GM19025 (cell line): ENCODE results near the gene SCYGR3.
"Not testable (repeated sequence)": the region's sequence is repeated elsewhere in the genome, so short reads cannot be mapped to it uniquely, and the experiment has no call there.

ENCODE experiments used
- ATAC-seq: cut with Tn5 transposase; IDR thresholded peaks from one replicate; pipeline ENCODE4 v1.9.1; 2021; ENCODE audit warnings: mild to moderate bottlenecking, low read depth, moderate library complexity; ENCODE audit not compliant: unreplicated experiment

SCYGR3 gene

DNA sequence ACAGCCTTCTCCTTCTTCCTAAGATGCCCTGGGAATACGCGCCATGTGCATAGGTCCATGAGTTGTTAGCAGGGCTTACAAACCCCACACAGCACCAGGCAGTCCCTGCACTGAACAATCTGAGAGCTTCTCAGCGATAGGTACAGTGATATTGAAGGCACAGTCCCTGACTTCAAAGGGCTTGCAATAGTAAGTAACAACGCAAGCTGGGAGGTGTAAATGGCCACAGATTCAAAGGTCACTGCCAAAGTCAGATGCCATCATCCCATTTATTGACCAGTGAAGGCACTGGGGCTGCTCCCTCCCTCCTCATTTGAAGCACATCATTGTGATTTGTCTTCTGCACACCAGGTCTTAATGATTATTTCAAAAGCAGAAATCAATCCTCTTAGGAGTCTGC lies 541 bp upstream of the SCYGR3 start:
- ATAC-seq, result no peak

DNA sequence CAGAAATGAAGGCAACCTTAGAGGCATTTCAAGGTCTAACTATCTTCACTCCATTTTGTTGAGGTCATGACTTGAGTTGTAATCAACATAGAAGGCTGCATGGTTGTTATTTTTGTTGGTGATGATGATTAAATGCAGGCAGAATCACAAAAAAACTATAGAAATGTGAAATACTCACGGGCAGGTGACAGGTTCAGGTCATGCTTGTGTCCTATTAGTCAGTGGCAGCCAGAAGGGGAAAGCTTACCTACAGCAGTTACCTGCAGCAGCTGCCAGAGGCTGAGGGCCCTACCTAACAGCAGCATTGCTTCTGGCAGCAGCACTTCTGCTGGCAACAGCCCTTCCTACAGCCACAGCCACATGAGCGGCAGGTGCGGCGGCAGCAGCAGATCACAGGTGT lies 394 bp downstream of the SCYGR3 start:
- no peak for ATAC-seq

DNA sequence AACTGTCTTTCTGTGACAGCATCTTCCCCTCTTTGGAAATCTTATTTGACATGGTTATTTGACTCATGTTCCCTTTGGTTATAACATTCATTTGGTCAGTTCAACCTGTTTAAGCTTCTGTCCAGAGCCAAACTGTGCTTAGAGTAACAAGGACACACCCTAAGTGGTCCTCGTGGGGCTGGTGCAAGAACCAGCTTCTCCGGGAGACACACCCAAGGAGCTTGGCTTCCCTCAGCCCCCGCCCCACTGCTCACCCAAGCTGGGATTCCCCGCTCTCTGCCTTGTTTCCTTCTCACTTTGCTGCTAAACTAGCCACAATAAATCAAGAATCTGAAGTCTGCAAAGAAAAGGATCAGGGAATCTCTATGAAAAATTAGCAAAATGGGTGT lies 1.4 kb downstream of the SCYGR3 start:
- no peak for ATAC-seq

DNA sequence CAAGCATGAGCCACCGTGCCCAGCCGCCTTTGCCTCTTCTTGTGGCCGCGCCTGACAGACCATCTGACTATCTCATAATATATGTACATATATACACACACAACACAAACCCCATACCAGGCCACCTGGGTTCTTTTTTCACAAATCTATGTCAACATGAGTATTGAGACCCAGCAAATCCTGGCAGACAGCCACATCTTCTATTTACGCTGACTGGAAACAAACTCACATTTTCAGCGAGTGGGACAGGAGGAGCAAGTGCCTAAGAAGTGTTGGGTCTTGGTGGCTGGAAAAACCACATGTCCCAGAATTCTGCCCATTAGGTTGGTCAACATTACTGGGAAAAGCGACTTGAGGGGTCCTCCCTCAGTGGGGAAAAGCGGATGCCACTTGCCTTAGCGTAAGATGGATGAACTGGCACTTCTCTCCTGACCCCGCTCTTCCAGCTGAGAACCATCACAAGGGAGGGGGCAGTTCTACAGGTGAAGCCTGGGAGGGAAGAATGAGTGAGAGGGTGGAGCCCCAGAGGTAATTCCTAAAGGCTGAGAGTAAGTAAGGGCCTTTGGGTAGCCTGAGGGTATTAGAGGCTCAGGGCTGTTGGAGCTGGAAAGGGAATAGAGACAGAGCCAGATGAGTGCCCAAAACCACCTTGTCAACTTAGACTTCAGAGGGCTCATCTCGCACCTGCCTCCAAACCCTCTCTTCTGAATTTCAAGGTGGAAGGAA lies 1.9 kb downstream of the SCYGR3 start:
- no peak for ATAC-seq

GRCh38 chr2:227610123-227610522 lies 4.5 kb downstream of the SCYGR3 start:
- no peak for ATAC-seq

- ATAC-seq, result no peak
Observed at GRCh38 chr2:227608561-227609338, 5.9 kb downstream of the SCYGR3 start.

GRCh38 chr2:227607941-227608340 lies 6.7 kb downstream of the SCYGR3 start:
- ATAC-seq, result no peak

DNA sequence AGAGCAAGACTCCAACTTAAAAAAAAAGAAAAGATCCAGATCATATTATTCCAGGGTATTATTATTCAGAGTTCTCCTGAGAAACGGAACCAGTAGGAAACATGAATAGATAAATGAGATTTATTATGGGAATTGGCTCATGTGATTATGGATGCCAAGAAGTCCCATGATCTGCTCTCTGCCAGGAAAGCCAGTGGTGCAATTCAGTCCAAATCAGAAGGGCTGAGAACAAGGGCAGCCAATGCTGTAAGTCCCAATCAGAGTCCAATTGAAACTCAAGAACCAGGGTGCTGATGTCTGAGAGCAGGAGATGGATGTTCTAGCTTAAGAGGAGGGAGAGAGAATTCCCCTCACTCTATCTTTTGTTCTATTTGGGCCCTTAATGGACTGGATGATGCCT lies 8.2 kb downstream of the SCYGR3 start:
- no peak for ATAC-seq

DNA sequence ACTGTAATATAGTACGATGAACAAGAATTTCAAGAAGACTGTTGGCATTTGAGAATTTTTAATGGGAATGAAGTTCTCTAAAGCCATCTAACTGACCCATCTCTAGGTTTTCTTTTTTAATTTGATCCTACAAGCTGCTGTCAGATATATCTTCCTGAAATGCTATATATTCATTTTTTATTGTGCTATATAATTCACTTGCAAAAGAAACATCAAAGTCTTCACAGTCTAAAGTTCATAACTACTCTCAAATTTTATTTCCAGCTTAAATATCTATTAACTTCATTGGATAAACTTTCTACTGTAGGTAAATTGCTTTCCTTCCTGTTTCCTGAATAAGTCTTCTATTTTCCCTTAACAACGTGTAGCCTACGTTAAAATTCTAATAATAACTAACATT lies 12.3 kb downstream of the SCYGR3 start:
- ATAC-seq, result no peak

DNA sequence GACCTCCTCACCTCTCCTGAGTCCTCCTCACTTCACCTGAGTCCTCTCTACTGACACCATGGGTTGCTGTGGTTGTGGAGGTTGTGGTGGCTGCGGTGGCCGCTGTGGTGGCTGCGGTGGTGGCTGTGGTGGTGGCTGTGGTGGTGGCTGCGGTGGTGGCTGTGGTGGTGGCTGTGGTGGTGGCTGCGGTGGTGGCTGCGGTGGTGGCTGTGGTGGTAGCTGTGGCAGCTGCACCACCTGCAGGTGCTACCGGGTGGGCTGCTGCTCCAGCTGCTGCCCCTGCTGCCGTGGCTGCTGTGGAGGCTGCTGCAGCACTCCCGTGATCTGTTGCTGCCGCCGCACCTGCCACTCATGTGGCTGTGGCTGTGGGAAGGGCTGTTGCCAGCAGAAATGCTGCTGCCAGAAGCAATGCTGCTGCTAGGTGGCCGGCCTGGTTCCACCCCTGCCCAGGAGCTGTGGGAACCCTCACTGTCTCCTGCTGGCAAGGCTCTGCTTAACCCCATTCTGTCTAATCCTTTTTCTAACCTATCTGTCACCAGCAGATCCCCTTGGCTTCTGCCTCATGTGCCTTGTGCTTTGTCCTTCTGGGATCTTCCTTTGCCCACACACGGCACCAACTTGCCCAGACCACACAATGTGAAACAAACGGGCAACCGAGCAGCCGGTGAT lies 15.7 kb downstream of the SCYGR3 start, which contains the start of gene SCYGR2:
Gene SCYGR2 (plus strand): TSS at position 59 of the 669 bp plus-strand sequence. CDS start 0 bp downstream, at position 59.
- ATAC-seq, result not testable (repeated sequence)

DNA sequence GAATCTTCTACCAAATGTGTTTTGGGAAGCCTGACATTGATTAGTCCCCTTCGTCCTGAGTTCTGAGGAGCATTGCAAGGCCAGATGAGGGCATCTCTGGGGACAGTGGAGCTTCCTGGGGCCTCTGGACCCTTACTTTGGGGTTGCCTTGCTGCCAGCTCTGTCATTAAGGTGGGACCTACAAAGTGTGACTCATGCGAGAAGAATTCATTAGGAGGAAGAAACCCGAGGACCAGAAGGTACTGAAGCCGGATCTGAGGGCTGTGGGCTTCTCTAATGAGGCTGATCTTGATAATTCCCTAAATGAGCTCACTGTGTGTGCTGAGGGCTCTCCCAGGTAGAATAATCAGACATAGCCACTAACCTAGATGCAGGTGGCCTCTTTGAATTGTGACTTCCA lies 16.6 kb downstream of the SCYGR3 start:
- ATAC-seq, result no peak

GRCh38 chr2:227597036-227597435 lies 17.6 kb downstream of the SCYGR3 start:
- no peak for ATAC-seq

- ATAC-seq, result no peak
Observed at GRCh38 chr2:227595797-227596196, 18.8 kb downstream of the SCYGR3 start.

DNA sequence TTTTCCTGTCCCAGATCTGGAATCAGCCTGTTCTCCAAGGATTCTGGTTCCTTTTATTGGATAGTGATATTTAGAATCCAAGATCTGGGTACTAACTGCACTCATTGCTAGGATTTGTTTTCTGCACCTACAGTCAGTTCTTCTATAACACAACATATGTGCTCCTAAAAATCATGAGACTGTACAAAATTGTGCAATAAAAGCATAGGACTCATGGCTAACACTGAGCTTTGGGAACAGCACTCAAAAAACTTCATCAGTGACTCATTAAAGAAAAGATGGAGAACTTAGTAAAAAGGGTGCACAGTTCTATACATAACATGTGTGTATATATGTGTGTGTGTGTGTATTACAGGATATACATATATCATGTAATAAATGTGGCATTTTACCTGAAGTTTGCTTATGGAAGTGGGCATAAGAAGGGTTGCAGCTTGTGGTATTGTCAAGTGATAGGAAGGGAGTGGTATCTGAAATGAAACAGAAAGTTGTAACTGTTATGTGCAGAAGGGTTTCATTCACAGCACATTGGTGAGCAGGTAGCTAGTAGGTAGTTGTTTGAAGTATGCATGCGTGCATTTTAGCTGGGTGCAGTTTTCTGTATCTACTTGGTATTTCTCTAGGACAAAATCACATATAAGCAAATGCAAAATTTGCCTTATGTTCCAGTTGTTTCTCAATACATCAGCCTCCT lies 21.8 kb downstream of the SCYGR3 start:
- ATAC-seq, result no peak

DNA sequence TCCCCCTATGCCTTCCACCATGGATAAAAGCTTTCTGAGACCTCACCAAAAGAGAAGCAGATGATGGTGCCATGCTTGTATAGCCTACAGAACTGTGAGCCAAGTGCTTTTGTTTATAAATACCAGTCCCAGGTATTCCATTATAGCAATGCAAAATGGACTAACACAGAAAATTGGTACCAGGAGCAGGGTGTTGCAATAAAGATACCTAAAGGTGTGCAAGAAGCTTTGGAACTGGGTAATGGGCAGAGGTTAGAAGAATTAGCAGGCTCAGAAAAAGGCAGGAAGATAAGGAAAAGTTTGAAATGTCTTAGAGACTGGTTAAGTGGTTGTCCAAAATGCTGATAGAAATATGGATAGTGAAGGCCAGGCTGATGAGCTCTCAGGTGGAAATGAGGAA lies 32.3 kb downstream of the SCYGR3 start:
- no peak for ATAC-seq

DNA sequence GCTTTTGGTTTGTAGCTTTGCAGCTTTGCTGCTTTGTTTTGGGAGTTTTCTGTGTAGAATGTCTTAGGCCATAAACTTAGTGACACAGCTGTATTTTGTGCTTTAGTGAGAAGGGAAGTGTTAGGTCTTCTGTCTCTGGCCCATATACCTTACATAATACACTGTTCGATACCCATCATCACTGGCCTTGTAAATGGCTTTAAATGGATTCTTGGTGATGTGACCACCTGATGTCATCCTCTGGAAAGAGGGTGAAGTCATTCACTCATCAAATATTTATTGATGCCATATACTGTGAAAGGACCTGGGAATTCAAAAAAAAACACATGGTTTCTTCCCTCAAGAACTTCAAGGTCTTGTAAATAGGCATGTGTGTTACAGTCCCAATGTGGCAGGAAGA lies 34.8 kb downstream of the SCYGR3 start:
- ATAC-seq, result no peak

GRCh38 chr2:227578642-227579041 lies 36.0 kb downstream of the SCYGR3 start:
- ATAC-seq, result no peak

DNA sequence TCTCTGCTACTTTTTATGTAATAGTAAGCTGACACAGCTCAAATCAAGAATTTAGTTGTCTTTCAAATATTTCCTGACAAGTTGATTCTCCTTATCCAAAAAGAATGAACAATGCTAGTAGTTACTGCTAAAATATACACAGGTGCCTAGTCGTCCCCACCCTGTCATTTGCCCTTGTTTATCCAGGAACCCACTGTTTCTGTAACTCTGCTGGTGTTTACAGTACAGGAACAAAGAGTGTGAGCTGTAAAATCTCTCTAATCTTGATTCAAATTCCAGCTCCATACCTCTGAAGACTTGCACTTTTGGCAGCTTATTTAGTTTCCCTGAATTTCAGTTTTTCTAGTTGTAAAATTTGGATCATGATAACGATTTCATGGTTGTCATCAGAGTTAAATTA lies 37.1 kb downstream of the SCYGR3 start:
- ATAC-seq, result no peak

- no peak for ATAC-seq
Observed at GRCh38 chr2:227576812-227577211, 37.8 kb downstream of the SCYGR3 start.

GRCh38 chr2:227576110-227576509 lies 38.5 kb downstream of the SCYGR3 start:
- no peak for ATAC-seq

- ATAC-seq, result no peak
Observed at GRCh38 chr2:227570615-227571014, 44.0 kb downstream of the SCYGR3 start.
